Central memory CD8-positive, alpha-beta T cell (primary cell): ENCODE measurements around the gene PTPRH.
A peak's percentile ranks its signal among the peaks of the same experiment; 100 is the strongest.
"Not testable (repeated sequence)": the region's sequence is repeated elsewhere in the genome, so short reads cannot be mapped to it uniquely, and the experiment has no call there.

Experiments used
- ATAC-seq: fragments of 150-1000 bp; cut with Tn5 transposase; replicated peaks from 2 replicates; pipeline ENCODE4 v1.10.0; 2022; ENCODE audit warnings: mild to moderate bottlenecking, moderate FRiP score, moderate number of reproducible peaks; ENCODE audit not compliant: poor library complexity, severe bottlenecking; ENCODE audit errors: extremely low read depth
- DNase-seq, 2 donors: peaks; one replicate each; pipeline ENCODE4 v3.0.0; 2021; ENCODE audit warnings: low spot score in 2 of 2
- H3K27ac Mint-ChIP-seq: one replicate; pipeline ENCODE4 v1.8.0; 2022; ENCODE audit warnings: low read depth, mild to moderate bottlenecking, moderate library complexity, mixed read lengths
- H3K27me3 Mint-ChIP-seq: one replicate; pipeline ENCODE4 v1.8.0; 2022; ENCODE audit warnings: mixed read lengths
- H3K36me3 Mint-ChIP-seq: one replicate; pipeline ENCODE4 v1.8.0; 2022; ENCODE audit warnings: mild to moderate bottlenecking, moderate library complexity, mixed read lengths; ENCODE audit not compliant: insufficient read depth
- H3K4me1 Mint-ChIP-seq: one replicate; pipeline ENCODE4 v1.8.0; 2022; ENCODE audit warnings: mixed read lengths
- H3K4me3 Mint-ChIP-seq: one replicate; pipeline ENCODE4 v1.8.0; 2022; ENCODE audit warnings: mild to moderate bottlenecking, moderate library complexity, mixed read lengths
- H3K9me3 Mint-ChIP-seq: one replicate; pipeline ENCODE4 v1.8.0; 2022; ENCODE audit warnings: mixed read lengths

PTPRH gene

GRCh38 chr19:55209693-55210472 is 582 bp upstream of the PTPRH start:
- Mint-ChIP-seq H3K27ac (peak overlapping the region; percentile 35), H3K4me1 (peaks cover 9% of the 10 kb centered on the region), H3K9me3 (no peaks in the 10 kb centered on the region), H3K36me3 (peaks cover 2% of the 10 kb centered on the region), H3K4me3 (no peak overlapping the region), H3K27me3 (peaks cover 57% of the 10 kb centered on the region)
- DNase-seq, result no peak
- ATAC-seq, result no peak

GRCh38 chr19:55206664-55207500 is 2.4 kb downstream of the PTPRH start:
- no peak overlapping the region for H3K4me3 Mint-ChIP-seq
- peak overlapping the region; percentile 91 for H3K27ac Mint-ChIP-seq
- no peaks in the 10 kb centered on the region for H3K36me3 Mint-ChIP-seq

GRCh38 chr19:55202199-55202598 is 7.1 kb downstream of the PTPRH start:
- H3K4me1 Mint-ChIP-seq, result peaks cover 11% of the 10 kb centered on the region
- not testable (repeated sequence) for H3K36me3 Mint-ChIP-seq, DNase-seq, H3K9me3 Mint-ChIP-seq, ATAC-seq, H3K27ac Mint-ChIP-seq, H3K4me3 Mint-ChIP-seq
- H3K27me3 Mint-ChIP-seq, result peaks cover 81% of the 10 kb centered on the region

More at GRCh38 chr19:55206664-55207500, 2.4 kb downstream of the PTPRH start:
- ATAC-seq (no peak), DNase-seq (no peak)
- H3K27me3 Mint-ChIP-seq, result peaks cover 60% of the 10 kb centered on the region
- H3K9me3 Mint-ChIP-seq, result no peaks in the 10 kb centered on the region
- peaks cover 9% of the 10 kb centered on the region for H3K4me1 Mint-ChIP-seq

- Mint-ChIP-seq H3K36me3 (no peaks in the 10 kb centered on the region), H3K4me1 (peaks cover 5% of the 10 kb centered on the region), H3K4me3 (no peak overlapping the region), H3K27me3 (peaks cover 71% of the 10 kb centered on the region), H3K27ac (no peak overlapping the region), H3K9me3 (no peaks in the 10 kb centered on the region)
- DNase-seq (no peak), ATAC-seq (no peak)
Measured at GRCh38 chr19:55199620-55200204, 9.6 kb downstream of the PTPRH start.

GRCh38 chr19:55198651-55199050 is 10.7 kb downstream of the PTPRH start:
- no peak overlapping the region for H3K4me3 Mint-ChIP-seq
- no peaks in the 10 kb centered on the region for H3K36me3 Mint-ChIP-seq
- H3K27ac Mint-ChIP-seq, result no peak overlapping the region
- no peak for DNase-seq
- no peak for ATAC-seq
- peaks cover 5% of the 10 kb centered on the region for H3K4me1 Mint-ChIP-seq
- no peaks in the 10 kb centered on the region for H3K9me3 Mint-ChIP-seq
- peaks cover 61% of the 10 kb centered on the region for H3K27me3 Mint-ChIP-seq

- Mint-ChIP-seq H3K27ac (no peak overlapping the region), H3K4me1 (peaks cover 5% of the 10 kb centered on the region), H3K9me3 (no peaks in the 10 kb centered on the region), H3K27me3 (peaks cover 55% of the 10 kb centered on the region), H3K4me3 (no peak overlapping the region), H3K36me3 (no peaks in the 10 kb centered on the region)
- ATAC-seq (no peak), DNase-seq (no peak)
Measured at GRCh38 chr19:55197528-55197927, 11.8 kb downstream of the PTPRH start.

- no peak overlapping the region for H3K27ac Mint-ChIP-seq
- no peaks in the 10 kb centered on the region for H3K9me3 Mint-ChIP-seq
- no peaks in the 10 kb centered on the region for H3K36me3 Mint-ChIP-seq
- no peak overlapping the region for H3K4me3 Mint-ChIP-seq
- H3K4me1 Mint-ChIP-seq, result peaks cover 5% of the 10 kb centered on the region
- ATAC-seq (no peak), DNase-seq (no peak)
- peaks cover 53% of the 10 kb centered on the region for H3K27me3 Mint-ChIP-seq
Measured at GRCh38 chr19:55196803-55197202, 12.5 kb downstream of the PTPRH start.

GRCh38 chr19:55193481-55193880 is 15.8 kb downstream of the PTPRH start:
- Mint-ChIP-seq H3K27me3 (peaks cover 44% of the 10 kb centered on the region), H3K4me3 (no peak overlapping the region), H3K27ac (no peak overlapping the region), H3K4me1 (peaks cover 10% of the 10 kb centered on the region), H3K9me3 (no peaks in the 10 kb centered on the region), H3K36me3 (no peaks in the 10 kb centered on the region)
- no peak for DNase-seq
- ATAC-seq, result no peak

GRCh38 chr19:55189403-55189835 is 19.9 kb downstream of the PTPRH start:
- H3K4me1 Mint-ChIP-seq, result peaks cover 10% of the 10 kb centered on the region
- H3K27me3 Mint-ChIP-seq, result peaks cover 52% of the 10 kb centered on the region
- no peak overlapping the region for H3K4me3 Mint-ChIP-seq
- DNase-seq (no peak), ATAC-seq (no peak)
- H3K9me3 Mint-ChIP-seq, result no peaks in the 10 kb centered on the region
- no peak overlapping the region for H3K27ac Mint-ChIP-seq
- H3K36me3 Mint-ChIP-seq, result peaks cover 2% of the 10 kb centered on the region

- H3K27ac Mint-ChIP-seq, result no peak overlapping the region
- H3K4me1 Mint-ChIP-seq, result peaks cover 10% of the 10 kb centered on the region
- H3K36me3 Mint-ChIP-seq, result peaks cover 2% of the 10 kb centered on the region
- DNase-seq (no peak), ATAC-seq (no peak)
- peaks cover 60% of the 10 kb centered on the region for H3K27me3 Mint-ChIP-seq
- H3K9me3 Mint-ChIP-seq, result no peaks in the 10 kb centered on the region
- H3K4me3 Mint-ChIP-seq, result no peak overlapping the region
Measured at GRCh38 chr19:55188625-55189024, 20.7 kb downstream of the PTPRH start.

GRCh38 chr19:55186080-55186479 is 23.2 kb downstream of the PTPRH start:
- peaks cover 2% of the 10 kb centered on the region for H3K36me3 Mint-ChIP-seq
- H3K4me1 Mint-ChIP-seq, result peaks cover 10% of the 10 kb centered on the region
- H3K9me3 Mint-ChIP-seq, result no peaks in the 10 kb centered on the region
- H3K27ac Mint-ChIP-seq, result no peak overlapping the region
- H3K27me3 Mint-ChIP-seq, result peaks cover 68% of the 10 kb centered on the region
- H3K4me3 Mint-ChIP-seq, result no peak overlapping the region
- no peak for ATAC-seq
- DNase-seq, result no peak

- ATAC-seq, result no peak
Measured at GRCh38 chr19:55181740-55182139, 27.6 kb downstream of the PTPRH start.

More at GRCh38 chr19:55181740-55182139, 27.6 kb downstream of the PTPRH start:
- Mint-ChIP-seq H3K36me3 (peaks cover 19% of the 10 kb centered on the region), H3K27ac (no peak overlapping the region), H3K4me3 (no peak overlapping the region), H3K4me1 (peaks cover 22% of the 10 kb centered on the region), H3K27me3 (peaks cover 92% of the 10 kb centered on the region), H3K9me3 (no peaks in the 10 kb centered on the region)
- no peak for DNase-seq
